Measurements from ENCODE around the gene FSTL3.

The FSTL3 gene

GRCh38 chr19:645912-646778 lies 30.0 kb upstream of the FSTL3 start:
- no peak for DNase-seq (ENCODE audit: low read depth)

GRCh38 chr19:646779-647565 lies 29.2 kb upstream of the FSTL3 start:
- DNase-seq (ENCODE audit: low read depth) = no peak

- no peak for DNase-seq (ENCODE audit: low read depth)
Observed at GRCh38 chr19:647566-648284, 28.5 kb upstream of the FSTL3 start.

GRCh38 chr19:648305-648704 lies 27.9 kb upstream of the FSTL3 start:
- DNase-seq (ENCODE audit: low read depth) = no peak

- DNase-seq (ENCODE audit: low read depth) = no peak
Observed at GRCh38 chr19:648904-649801, 27.0 kb upstream of the FSTL3 start.

GRCh38 chr19:650121-650520 lies 26.1 kb upstream of the FSTL3 start:
- DNase-seq (ENCODE audit: low read depth) = no peak

- no peak for DNase-seq (ENCODE audit: low read depth)
Observed at GRCh38 chr19:651114-651818, 24.9 kb upstream of the FSTL3 start.

GRCh38 chr19:651991-652390 lies 24.2 kb upstream of the FSTL3 start:
- DNase-seq (ENCODE audit: low read depth) = no peak

GRCh38 chr19:652467-653389 lies 23.5 kb upstream of the FSTL3 start:
- no peak for DNase-seq (ENCODE audit: low read depth)

- no peak for DNase-seq (ENCODE audit: low read depth)
Observed at GRCh38 chr19:653425-653824, 22.8 kb upstream of the FSTL3 start.

GRCh38 chr19:655691-656090 lies 20.5 kb upstream of the FSTL3 start:
- DNase-seq (ENCODE audit: low read depth) = no peak

- DNase-seq (ENCODE audit: low read depth) = no peak
Observed at GRCh38 chr19:656751-657559, 19.2 kb upstream of the FSTL3 start.

- DNase-seq (ENCODE audit: low read depth) = no peak
Observed at GRCh38 chr19:657611-658010, 18.6 kb upstream of the FSTL3 start.

GRCh38 chr19:658059-658839 lies 17.9 kb upstream of the FSTL3 start:
- no peak for DNase-seq (ENCODE audit: low read depth)

- no peak for DNase-seq (ENCODE audit: low read depth)
Observed at GRCh38 chr19:658916-659839, 17.0 kb upstream of the FSTL3 start.

GRCh38 chr19:660793-661426 lies 15.3 kb upstream of the FSTL3 start:
- no peak for DNase-seq (ENCODE audit: low read depth)
